Esophagus squamous epithelium (tissue), 5 donors: ENCODE data around the gene IRF2. TPM values are rescaled to one million over a fixed set of nuclear protein-coding genes. Genes with fewer than 3 reads are reported as not detected.

ENCODE experiments used
- DNase-seq: peaks from one replicate; lab custom pipeline; 2025; lab: John Stamatoyannopoulos, UW
- H3K27ac ChIP-seq, 4 donors: fragments of 200-600 bp; sonication (generic); one replicate each; pipeline ENCODE4 v1.5.1; 2016 to 2019; ENCODE audit warnings: mild to moderate bottlenecking in 1 of 4
- H3K27me3 ChIP-seq, 4 donors: fragments of 200-600 bp; sonication (generic); 1 replicate in 3 of 4; 2 replicates in 1 of 4; pipeline versions ENCODE4 v1.5.1 to v1.6.0; 2017 to 2021; ENCODE audit warnings: antibody characterized with exemption in 1 of 4
- H3K36me3 ChIP-seq, 3 donors: fragments of 200-600 bp; sonication (generic); one replicate each; pipeline ENCODE4 v1.5.1; 2016 to 2019
- H3K4me1 ChIP-seq, 3 donors: fragments of 200-600 bp; sonication (generic); one replicate each; pipeline ENCODE4 v1.5.1; 2017 to 2019
- H3K4me3 ChIP-seq, 4 donors: fragments of 200-600 bp; sonication (generic); 1 replicate in 3 of 4; 2 replicates in 1 of 4; pipeline ENCODE4 v1.5.1; 2016 to 2019; ENCODE audit warnings: mild to moderate bottlenecking in 2 of 4, moderate library complexity in 1 of 4
- H3K9me3 ChIP-seq, 3 donors: fragments of 200-600 bp; sonication (generic); one replicate each; pipeline ENCODE4 v1.5.1; 2016 to 2019
- CTCF ChIP-seq, 6 experiments: fragments of 450-650 bp in 4 of 6; fragments of 200-600 bp in 2 of 6; sonication (generic) in 2 of 6; IDR thresholded peaks; one replicate each; pipeline ENCODE4 v1.5.1; 2016 to 2019; ENCODE audit warnings: antibody characterized with exemption in 6 of 6, mild to moderate bottlenecking in 4 of 6, moderate library complexity in 4 of 6
- POLR2A ChIP-seq, 4 donors: fragments of 450-650 bp; IDR thresholded peaks; one replicate each; pipeline ENCODE4 v1.6.1; 2017; ENCODE audit warnings: antibody characterized with exemption in 4 of 4, mild to moderate bottlenecking in 4 of 4, moderate library complexity in 3 of 4
- WGBS, 2 donors: methylation state at CpG; one replicate each; pipeline ENCODE4 v1.1.5; 2018; 5-methylcytosine and 5-hydroxymethylcytosine counted together
- intact Hi-C: fragments of 100-400 bp; cut with DNase I; formaldehyde crosslinking; loops from one replicate; pipeline ENCODE4 v1.15.0; 2022
- total RNA-seq, 4 donors: library from RNA; depleted of rRNA; stranded (reverse); fragments of >200 nt; gene quantifications; one replicate each; pipeline ENCODE4 v1.1.0, GENCODE V29; 2016
- donor health status: DM: yes; HTN: yes; CAD: no.

Gene IRF2
- total RNA-seq, 4 donors from 2014 or later: 16.6 to 30.2 (median 23.4) TPM

GRCh38 chr4:184388106-184388505, 86.2 kb downstream of the IRF2 start:
- 88 to 94% methylated on average over 6 of the region's 6 CpGs for WGBS, 2 donors
- no peak overlapping the region for H3K27ac ChIP-seq
- intact Hi-C loops: no loop called here
- H3K4me3 ChIP-seq: no peak overlapping the region
- peaks cover 0 to 69% (median 27%) of the 10 kb centered on the region in 3 donors for H3K36me3 ChIP-seq
- no peaks in the 10 kb centered on the region for H3K9me3 ChIP-seq
- TF ChIP-seq CTCF (IDR thresholded peaks at IDR 0.05) (no peak), POLR2A (IDR thresholded peaks at IDR 0.05) (no peak)
- DNase-seq: no peak
- H3K4me1 ChIP-seq: peaks cover 24 to 39% (median 28%) of the 10 kb centered on the region in 3 donors
- H3K27me3 ChIP-seq: no peaks in the 10 kb centered on the region

GRCh38 chr4:184387351-184387750, 87.0 kb downstream of the IRF2 start:
- Histone ChIP-seq H3K27me3 (no peaks in the 10 kb centered on the region), H3K27ac (peak overlapping the region in 2 of 4 donors; percentile 82 to 94), H3K4me3 (no peak overlapping the region), H3K9me3 (no peaks in the 10 kb centered on the region), H3K4me1 (peaks cover 26 to 47% (median 36%) of the 10 kb centered on the region in 3 donors), H3K36me3 (peaks cover 0 to 61% (median 27%) of the 10 kb centered on the region in 3 donors)
- no peak for TF ChIP-seq CTCF (IDR thresholded peaks at IDR 0.05)
- TF ChIP-seq POLR2A (IDR thresholded peaks at IDR 0.05): no peak
- no peak for DNase-seq
- intact Hi-C loops: no loop called here
- 72 to 91% methylated on average over 6 of the region's 6 CpGs for WGBS, 2 donors

- WGBS, 2 donors: 65 to 70% methylated on average over 10 of the region's 10 CpGs
- Histone ChIP-seq H3K27ac (peak overlapping the region in 3 of 4 donors; percentile 82 to 94 (median 88)), H3K27me3 (no peaks in the 10 kb centered on the region), H3K36me3 (peaks cover 0 to 51% (median 27%) of the 10 kb centered on the region in 3 donors), H3K4me3 (no peak overlapping the region), H3K4me1 (peaks cover 30 to 52% (median 39%) of the 10 kb centered on the region in 3 donors), H3K9me3 (no peaks in the 10 kb centered on the region)
- TF ChIP-seq POLR2A (IDR thresholded peaks at IDR 0.05): no peak
- no peak for TF ChIP-seq CTCF (IDR thresholded peaks at IDR 0.05)
- no peak for DNase-seq
- intact Hi-C loops: no loop called here
Observed at GRCh38 chr4:184386271-184386781, 88.0 kb downstream of the IRF2 start.

GRCh38 chr4:184385705-184386141, 88.6 kb downstream of the IRF2 start:
- Histone ChIP-seq H3K36me3 (peaks cover 0 to 45% (median 22%) of the 10 kb centered on the region in 3 donors), H3K4me1 (peaks cover 30 to 52% (median 39%) of the 10 kb centered on the region in 3 donors), H3K9me3 (no peaks in the 10 kb centered on the region), H3K27me3 (no peaks in the 10 kb centered on the region), H3K27ac (peak overlapping the region; percentile 70 to 94 (median 85)), H3K4me3 (no peak overlapping the region)
- 42 to 48% methylated on average over 6 of the region's 6 CpGs for WGBS, 2 donors
- TF ChIP-seq POLR2A (IDR thresholded peaks at IDR 0.05) (no peak), CTCF (IDR thresholded peaks at IDR 0.05) (no peak)
- intact Hi-C loops: no loop called here
- no peak for DNase-seq

GRCh38 chr4:184384810-184385557, 89.4 kb downstream of the IRF2 start:
- intact Hi-C loops: no loop called here
- Histone ChIP-seq H3K4me1 (peaks cover 30 to 52% (median 39%) of the 10 kb centered on the region in 3 donors), H3K27ac (peak overlapping the region; percentile 70 to 94 (median 85)), H3K4me3 (peak overlapping the region in 2 of 4 donors; percentile 31 to 56), H3K9me3 (no peaks in the 10 kb centered on the region), H3K27me3 (no peaks in the 10 kb centered on the region), H3K36me3 (peaks cover 0 to 37% (median 15%) of the 10 kb centered on the region in 3 donors)
- WGBS, 2 donors: 33 to 48% methylated on average over 4 to 7 of the region's 7 CpGs
- TF ChIP-seq POLR2A (IDR thresholded peaks at IDR 0.05): no peak
- no peak for DNase-seq
